Lower leg skin (tissue), 4 donors: ENCODE data around the gene TRMT11. TPM values are rescaled to one million over a fixed set of nuclear protein-coding genes. Genes with fewer than 3 reads are reported as not detected.
"Not testable (repeated sequence)": the region's sequence is repeated elsewhere in the genome, so short reads cannot be mapped to it uniquely, and the experiment has no call there.

ENCODE experiments used
- DNase-seq, 2 donors: peaks; one replicate each; pipeline ENCODE4 v3.0.0-alpha.2; 2019; ENCODE audit warnings: low spot score in 2 of 2
- H3K4me3 ChIP-seq: fragments of 200-600 bp; sonication (generic); 2 replicates; pipeline ENCODE4 v1.5.1; 2017; ENCODE audit warnings: mild to moderate bottlenecking, low read depth; ENCODE audit not compliant: poor library complexity, severe bottlenecking
- POLR2A ChIP-seq, 2 donors: fragments of 450-650 bp; IDR thresholded peaks; one replicate each; pipeline ENCODE4 v1.6.1; 2016 to 2017; ENCODE audit warnings: antibody characterized with exemption in 2 of 2, mild to moderate bottlenecking in 1 of 2, moderate library complexity in 1 of 2
- WGBS, 2 donors: methylation state at CpG; one replicate each; pipeline ENCODE4 v1.1.5; 2018; 5-methylcytosine and 5-hydroxymethylcytosine counted together
- intact Hi-C: fragments of 100-400 bp; cut with DNase I; formaldehyde crosslinking; loops from one replicate; pipeline ENCODE4 v1.15.0; 2023; ENCODE audit warnings: low total_unique reads
- total RNA-seq, 4 donors: library from RNA; depleted of rRNA; stranded (reverse); fragments of >200 nt; gene quantifications; one replicate each; pipeline ENCODE4 v1.1.0, GENCODE V29; 2016
- TF ChIP-seq, protein P1 (sequence below), 3 donors: fragments of 450-650 bp; IDR thresholded peaks; one replicate each; pipeline ENCODE4 v1.5.1; 2016; ENCODE audit warnings: antibody characterized with exemption in 3 of 3, mild to moderate bottlenecking in 3 of 3, moderate library complexity in 2 of 3

TRMT11 gene
- total RNA-seq, 4 donors from 2014 or later: 8.1 to 14.0 (median 11.0) TPM

DNA sequence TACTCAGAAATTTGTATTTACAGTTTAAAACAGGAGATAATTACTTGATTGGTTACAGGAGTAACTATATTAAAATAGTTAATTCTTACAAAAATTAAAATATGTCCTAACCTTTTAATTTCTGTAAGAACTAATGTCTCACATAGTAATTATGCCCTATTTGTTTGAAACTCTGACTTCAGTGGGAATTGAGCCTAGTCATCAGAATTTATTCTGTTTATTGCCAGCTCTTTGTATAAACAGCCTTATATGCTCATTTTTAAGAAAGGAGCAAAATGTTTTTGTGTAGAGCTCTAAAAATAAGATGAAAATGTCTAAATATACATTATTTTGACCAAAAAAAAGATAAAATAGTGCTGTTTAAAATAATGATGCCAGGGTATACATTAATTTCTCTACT, 21.5 kb downstream of the TRMT11 start:
- no peak for DNase-seq
- TF ChIP-seq, protein P1, sequence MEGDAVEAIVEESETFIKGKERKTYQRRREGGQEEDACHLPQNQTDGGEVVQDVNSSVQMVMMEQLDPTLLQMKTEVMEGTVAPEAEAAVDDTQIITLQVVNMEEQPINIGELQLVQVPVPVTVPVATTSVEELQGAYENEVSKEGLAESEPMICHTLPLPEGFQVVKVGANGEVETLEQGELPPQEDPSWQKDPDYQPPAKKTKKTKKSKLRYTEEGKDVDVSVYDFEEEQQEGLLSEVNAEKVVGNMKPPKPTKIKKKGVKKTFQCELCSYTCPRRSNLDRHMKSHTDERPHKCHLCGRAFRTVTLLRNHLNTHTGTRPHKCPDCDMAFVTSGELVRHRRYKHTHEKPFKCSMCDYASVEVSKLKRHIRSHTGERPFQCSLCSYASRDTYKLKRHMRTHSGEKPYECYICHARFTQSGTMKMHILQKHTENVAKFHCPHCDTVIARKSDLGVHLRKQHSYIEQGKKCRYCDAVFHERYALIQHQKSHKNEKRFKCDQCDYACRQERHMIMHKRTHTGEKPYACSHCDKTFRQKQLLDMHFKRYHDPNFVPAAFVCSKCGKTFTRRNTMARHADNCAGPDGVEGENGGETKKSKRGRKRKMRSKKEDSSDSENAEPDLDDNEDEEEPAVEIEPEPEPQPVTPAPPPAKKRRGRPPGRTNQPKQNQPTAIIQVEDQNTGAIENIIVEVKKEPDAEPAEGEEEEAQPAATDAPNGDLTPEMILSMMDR (IDR thresholded peaks at IDR 0.05): no peak
- TF ChIP-seq POLR2A (IDR thresholded peaks at IDR 0.05): no peak
- intact Hi-C loops: no loop called here
- H3K4me3 ChIP-seq: no peak overlapping the region

DNA sequence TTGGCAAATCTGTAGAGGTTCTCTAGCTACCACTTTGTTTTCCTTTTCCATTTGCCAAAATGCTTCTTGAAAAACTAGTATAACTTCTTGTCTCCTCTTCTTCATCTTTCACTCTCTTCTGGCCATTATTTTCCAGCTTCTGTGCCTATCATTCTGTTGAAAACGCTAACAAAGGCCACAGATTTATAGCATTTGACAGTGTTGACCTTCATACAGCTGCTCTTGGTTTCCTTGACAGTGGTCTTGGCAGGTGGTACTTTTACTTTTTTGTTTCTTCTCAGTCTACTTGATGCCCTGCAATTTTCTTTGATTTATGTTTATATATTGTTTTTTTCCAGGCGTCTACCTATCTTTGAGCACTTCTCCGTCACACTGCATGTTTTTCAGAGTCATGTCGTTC, 23.7 kb downstream of the TRMT11 start:
- WGBS, 2 donors: 78 to 81% methylated on average over 4 of the region's 4 CpGs
- intact Hi-C loops: no loop called here
- no peak for TF ChIP-seq POLR2A (IDR thresholded peaks at IDR 0.05)
- TF ChIP-seq, protein P1 (IDR thresholded peaks at IDR 0.05): no peak

DNA sequence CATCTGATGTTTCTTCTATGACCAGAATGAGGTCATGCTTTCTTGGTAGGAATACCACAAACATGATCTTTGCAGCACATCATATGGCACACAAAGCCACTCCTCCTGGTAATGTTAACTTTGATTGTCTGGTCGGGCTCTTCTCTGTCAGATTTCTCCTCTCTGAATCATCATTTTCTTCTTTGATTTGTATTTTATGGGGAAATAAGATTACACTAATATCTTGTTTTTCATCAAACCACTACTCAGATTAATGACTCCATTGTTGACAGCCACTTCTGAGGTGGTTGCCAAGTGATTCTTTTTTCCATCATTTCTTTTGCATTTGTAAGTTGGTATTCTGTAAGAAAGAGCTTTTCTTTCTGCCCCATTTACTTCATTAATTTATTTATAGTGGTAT, 29.5 kb downstream of the TRMT11 start:
- H3K4me3 ChIP-seq: no peak overlapping the region
- intact Hi-C loops: no loop called here
- TF ChIP-seq, protein P1 (IDR thresholded peaks at IDR 0.05): no peak
- 43 to 59% methylated on average over 1 of the region's 1 CpG for WGBS, 2 donors
- no peak for DNase-seq

More for the DNA sequence above, 23.7 kb downstream of the TRMT11 start:
- no peak for DNase-seq
- H3K4me3 ChIP-seq: no peak overlapping the region

DNA sequence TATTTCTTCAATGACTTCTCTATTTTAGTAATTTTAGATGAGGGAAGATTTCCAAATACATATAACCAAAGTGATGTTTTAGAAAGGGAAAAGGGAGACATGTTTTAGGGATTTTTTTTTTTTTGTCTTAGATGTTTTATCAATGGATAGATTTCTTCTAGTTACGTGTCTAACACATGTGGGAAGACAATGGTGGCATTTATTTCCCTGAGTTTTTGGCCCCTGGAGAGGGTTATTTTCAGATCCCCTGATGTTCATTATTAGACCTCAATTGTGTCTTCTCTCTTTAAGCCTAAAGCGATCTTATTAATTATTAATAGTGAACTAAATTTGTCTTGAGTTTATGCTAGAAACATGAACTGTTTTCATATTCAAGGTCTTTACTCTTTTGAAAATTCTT, 30.3 kb downstream of the TRMT11 start:
- WGBS, 2 donors: 84 to 89% methylated on average over 2 of the region's 2 CpGs
- no peak overlapping the region for H3K4me3 ChIP-seq
- DNase-seq: no peak
- intact Hi-C loops: no loop called here
- TF ChIP-seq, protein P1 (IDR thresholded peaks at IDR 0.05): no peak
- no peak for TF ChIP-seq POLR2A (IDR thresholded peaks at IDR 0.05)

DNA sequence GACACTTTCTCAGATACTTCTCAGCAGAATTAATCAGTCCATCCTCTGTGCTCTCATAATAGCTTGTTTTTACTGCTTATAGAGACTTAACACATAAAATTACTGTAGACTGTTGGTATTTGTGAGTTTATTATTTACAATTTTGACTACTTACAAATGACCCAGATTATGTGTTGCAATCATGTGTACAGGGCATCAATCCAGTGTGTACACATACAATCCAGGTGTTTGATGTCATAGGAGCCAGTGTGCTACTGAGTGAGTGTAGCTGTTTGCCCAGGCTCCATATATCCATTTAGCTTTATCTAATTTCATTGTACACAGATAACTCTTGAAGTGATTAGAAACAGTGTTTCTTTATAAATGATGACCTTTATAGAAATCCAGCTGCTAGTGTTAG, 31.3 kb downstream of the TRMT11 start:
- intact Hi-C loops: no loop called here
- no peak for DNase-seq
- no peak overlapping the region for H3K4me3 ChIP-seq
- no peak for TF ChIP-seq POLR2A (IDR thresholded peaks at IDR 0.05)
- TF ChIP-seq, protein P1 (IDR thresholded peaks at IDR 0.05): no peak

DNA sequence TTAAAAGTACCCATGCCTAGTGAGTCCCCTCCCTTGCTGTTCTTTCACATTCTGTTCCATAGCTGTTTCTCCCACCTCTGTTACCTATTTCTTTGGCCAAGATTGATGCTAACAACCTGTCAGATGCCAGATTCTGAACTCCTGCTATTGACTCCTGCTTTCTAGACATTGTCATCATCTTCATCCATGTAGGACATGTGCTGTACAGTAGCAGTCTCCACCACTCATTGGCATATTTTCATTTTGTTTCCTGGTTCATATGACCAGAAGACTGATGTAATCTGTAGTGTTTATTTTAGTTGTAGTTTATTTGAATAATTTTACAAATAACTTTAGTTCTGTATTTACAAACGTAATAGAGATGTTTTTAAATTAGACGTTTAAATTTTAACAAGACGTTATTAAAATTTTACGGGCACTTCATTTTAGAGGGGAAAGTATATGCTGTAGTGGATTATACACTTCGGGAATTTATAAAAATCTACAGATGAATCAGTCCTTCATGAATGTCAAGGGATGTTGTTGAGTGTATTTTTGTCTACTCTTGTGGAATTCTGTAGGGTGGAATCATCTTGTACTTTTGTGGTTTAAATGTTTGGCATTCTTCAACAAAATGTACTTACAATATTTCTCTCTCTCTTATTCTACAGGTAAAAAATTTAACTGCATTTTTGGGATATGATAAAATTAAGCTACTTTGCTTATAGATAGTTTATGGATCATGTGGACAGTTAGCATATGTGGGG, 34.1 kb downstream of the TRMT11 start:
- no peak for DNase-seq
- no peak overlapping the region for H3K4me3 ChIP-seq
- WGBS, 2 donors: 97 to 98% methylated on average over 5 of the region's 5 CpGs
- TF ChIP-seq POLR2A (IDR thresholded peaks at IDR 0.05): no peak
- TF ChIP-seq, protein P1 (IDR thresholded peaks at IDR 0.05): no peak
- intact Hi-C loops: no loop called here

DNA sequence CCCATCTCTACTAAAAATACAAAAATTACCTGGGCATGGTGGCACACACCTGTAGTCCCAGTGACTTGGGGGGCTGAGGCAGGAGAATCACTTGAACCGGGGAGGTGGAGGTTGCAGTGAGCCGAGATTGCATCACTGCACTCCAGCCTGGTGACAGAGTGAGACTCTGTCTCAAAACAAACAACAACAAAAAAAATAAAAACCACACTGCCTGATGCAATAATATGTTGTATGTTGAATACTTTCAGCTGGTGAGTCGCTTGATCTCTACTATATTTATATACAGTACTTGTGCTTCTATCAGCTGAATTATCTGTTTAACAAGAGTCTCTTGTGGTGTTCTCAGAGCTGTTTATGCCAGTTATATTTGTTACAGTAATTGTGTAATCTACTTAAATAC, 37.1 kb downstream of the TRMT11 start:
- H3K4me3 ChIP-seq, intact Hi-C loops, DNase-seq: not testable (repeated sequence)
- WGBS, 2 donors: 89 to 93% methylated on average over 3 of the region's 3 CpGs
